NCI-H748 treated with DMSO at 0.1 percent for 48 hours (cell line): ENCODE data around the gene SIRPB2.
"Not testable (repeated sequence)": the region's sequence is repeated elsewhere in the genome, so short reads cannot be mapped to it uniquely, and the experiment has no call there.

Source experiments
- DNase-seq: peaks from one replicate; lab custom pipeline; 2025; lab: John Stamatoyannopoulos, UW

The SIRPB2 gene

GRCh38 chr20:1499528-1500420 is 8.6 kb upstream of the SIRPB2 start:
- DNase-seq: no peak

DNA sequence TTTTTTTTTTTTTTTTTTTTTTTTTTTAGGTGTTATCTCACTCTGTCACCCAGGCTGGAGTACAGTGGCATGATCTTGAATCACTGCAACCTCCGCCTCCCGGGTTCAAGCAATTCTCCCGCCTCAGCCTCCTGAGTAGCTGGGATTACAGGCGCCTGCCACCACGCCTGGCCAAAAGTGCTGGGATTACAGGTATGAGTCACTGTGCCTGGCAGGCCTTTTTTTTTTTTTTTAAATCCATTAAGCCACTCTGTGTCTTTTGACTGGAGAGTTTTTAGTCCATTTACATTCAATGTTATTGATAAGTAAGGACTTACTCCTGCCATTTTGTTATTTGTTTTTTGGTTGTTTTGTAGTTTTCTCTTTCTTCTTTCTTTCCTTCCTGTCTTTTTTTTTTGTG is 6.2 kb upstream of the SIRPB2 start:
- DNase-seq: not testable (repeated sequence)

GRCh38 chr20:1496930-1497329 is 5.7 kb upstream of the SIRPB2 start:
- no peak for DNase-seq

GRCh38 chr20:1494436-1494835 is 3.2 kb upstream of the SIRPB2 start:
- no peak for DNase-seq

DNA sequence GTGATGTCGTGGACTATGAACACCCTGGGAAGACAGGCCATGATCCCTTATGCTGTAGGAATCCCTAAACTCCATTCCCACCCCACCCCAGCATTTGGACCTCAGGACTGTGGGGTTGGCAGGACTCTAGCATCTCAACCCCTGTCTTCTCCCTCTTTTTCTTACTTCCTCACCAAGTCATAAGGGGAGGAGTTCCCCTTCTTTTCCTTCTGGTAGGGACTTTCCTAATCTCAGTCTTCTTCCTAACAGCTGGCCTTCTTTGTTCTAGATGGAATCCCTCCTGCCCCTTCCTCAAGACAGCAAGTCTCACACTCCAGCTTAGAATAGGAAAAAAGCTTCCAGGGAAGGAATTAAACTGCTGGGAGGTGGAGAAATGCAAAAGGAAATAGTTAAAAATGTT is 2.3 kb upstream of the SIRPB2 start:
- no peak for DNase-seq

- DNase-seq: no peak
These were observed 831 bp upstream of the SIRPB2 start for GRCh38 chr20:1491860-1492642.

GRCh38 chr20:1490643-1491195 is 501 bp downstream of the SIRPB2 start:
- no peak for DNase-seq

DNA sequence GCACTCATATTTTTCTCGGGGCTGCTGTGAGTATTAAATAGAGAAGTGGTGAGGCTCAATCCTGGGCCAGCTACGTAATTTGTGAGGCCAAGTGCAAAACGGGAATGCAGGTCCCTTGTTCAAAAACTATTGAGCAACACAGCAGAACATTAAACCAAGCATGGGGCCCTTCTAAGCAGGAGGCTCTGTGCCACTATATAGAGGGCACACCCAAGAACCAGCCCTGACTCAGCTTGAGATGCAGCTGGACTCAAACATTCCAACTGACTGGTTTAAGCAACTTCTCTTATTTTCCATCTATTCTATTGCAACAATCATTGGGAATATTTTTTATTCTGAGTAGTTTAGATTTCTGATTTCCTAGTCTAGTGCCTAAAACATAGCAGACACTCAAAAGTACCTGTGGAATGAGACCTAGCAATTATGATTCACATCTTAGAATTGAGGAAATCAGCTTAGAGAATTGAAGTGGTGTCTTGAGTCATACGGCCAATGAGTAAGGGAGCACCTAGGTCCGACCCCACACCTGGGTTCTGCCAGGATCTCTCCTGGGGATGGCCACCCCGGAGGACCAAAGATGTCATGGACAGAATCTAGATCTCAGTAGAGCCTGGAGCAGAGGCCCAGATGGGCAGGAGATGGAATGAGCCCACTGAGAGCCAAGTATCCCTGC is 1.3 kb downstream of the SIRPB2 start:
- DNase-seq: no peak

GRCh38 chr20:1489325-1489724 is 1.9 kb downstream of the SIRPB2 start:
- no peak for DNase-seq

DNA sequence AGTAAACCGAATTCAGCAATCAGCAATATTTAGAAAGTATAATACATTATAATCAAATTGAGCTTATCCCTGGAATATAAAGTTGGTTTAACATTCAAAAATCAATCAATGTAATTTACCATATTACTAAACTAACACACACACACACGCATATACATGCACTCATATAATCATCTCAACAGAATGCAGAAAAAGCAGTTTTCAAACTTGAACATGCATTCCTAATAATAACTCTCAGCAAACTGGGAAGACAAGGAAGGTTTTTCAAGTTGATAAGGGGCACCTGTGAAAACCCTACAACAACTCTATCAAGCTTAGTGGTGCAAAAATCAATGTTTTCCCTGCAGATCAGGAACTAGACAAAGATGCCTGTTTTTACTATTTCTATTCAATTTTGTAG is 4.7 kb downstream of the SIRPB2 start:
- no peak for DNase-seq

- DNase-seq: no peak
These were observed 6.6 kb downstream of the SIRPB2 start for GRCh38 chr20:1484438-1485116.

DNA sequence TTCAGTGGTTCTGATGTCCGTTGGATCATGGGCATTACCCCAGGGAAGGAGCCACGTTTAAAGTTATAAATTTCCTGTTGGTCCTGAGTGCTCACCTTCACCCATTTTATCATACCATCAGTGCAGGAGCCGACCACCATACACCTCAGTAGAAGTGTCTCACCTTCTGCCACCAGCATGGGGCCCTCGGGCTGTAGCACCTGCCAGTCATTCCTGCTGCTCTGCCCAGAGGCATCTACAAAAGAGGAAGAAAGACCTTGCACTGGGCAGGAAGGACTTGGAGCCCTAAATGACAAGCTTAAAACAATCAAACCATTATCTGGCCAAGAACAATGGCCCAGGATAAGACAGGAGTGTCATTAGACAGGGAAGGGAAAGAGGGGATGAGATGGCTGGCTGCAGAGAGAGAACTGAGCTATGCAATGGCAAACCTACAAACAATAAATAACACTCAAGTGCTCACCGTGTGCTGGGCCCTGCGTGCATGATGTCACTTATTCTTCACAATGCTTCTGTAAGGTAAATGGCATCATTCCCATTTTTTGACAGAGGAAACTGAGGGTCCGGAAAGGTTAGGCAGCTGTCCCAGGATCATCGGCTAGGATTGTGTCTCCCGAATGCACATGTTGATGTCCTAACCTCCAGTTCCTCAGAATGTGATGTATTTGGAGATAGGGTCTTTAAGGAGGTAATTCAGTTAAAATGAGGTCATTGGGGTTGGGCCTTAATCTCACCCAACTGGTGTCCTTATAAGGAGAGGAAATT is 11.2 kb downstream of the SIRPB2 start:
- no peak for DNase-seq

DNA sequence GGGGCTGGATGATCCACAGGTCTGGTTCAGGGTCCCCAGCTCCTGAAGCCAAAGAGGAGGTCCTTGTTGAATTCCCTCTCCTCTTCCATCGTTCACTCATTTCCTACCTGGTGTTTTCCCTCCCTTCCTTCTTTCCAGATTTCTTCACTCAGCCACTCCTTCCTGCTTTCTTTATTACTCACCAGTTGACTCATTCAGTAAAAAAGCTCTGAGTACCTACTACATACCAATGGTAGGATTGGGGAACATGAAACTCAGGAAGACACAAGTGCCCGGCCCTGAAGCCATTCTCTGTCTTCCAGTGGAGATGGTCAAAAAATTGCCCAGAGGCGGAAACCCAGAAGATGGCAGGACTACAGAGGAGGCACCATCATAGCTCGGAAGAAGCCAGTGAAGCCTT is 12.7 kb downstream of the SIRPB2 start:
- no peak for DNase-seq

- no peak for DNase-seq
These were observed 13.2 kb downstream of the SIRPB2 start for GRCh38 chr20:1477896-1478490.

DNA sequence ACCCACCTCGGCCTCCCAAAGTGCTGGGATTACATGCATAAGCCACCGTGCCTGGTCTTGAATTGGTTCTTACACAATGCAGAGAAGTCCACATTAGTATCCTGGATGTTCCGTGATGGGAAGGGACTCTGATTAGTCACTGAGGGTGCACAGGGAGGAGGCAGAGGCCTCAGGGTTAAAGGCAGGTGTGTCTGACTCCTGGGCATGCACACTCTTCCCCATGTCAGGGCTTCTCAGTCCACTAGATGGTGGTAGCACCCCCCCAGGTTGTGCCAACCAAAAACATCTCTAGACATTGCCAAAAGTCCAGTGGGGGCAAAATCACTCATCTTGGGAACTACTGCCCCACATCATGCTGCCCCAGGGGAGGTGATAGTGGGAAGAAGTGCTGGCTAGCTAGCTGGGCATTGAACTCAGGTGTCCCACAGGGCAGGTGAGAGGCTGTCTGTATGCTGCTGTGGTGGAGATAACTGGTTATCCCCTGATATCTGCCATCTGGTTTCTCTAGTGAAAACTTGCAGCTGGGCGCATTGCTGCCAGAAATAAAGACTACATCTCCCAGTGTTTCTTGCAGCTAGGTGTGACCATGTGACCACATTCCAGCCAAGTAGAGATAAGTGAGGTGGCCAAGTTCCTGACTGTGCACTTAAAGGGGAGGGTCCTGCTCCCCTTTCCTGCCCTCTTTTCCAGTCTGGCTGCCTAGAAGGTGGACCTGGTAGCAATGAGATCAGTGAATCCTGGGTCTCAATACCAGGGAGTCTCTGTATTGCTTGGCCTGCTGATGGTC is 16.2 kb downstream of the SIRPB2 start:
- DNase-seq: no peak

GRCh38 chr20:1474325-1474724 is 16.9 kb downstream of the SIRPB2 start:
- DNase-seq: no peak

GRCh38 chr20:1473246-1474220 is 17.7 kb downstream of the SIRPB2 start:
- DNase-seq: no peak

GRCh38 chr20:1472556-1473245 is 18.5 kb downstream of the SIRPB2 start:
- DNase-seq: no peak
